Nephron (organoid): ENCODE measurements around the gene REXO1.

Experiments used
- H3K27ac Mint-ChIP-seq, 3 experiments: 2 replicates each; pipeline ENCODE4 v1.8.0; 2020; ENCODE audit warnings: mixed read lengths in 3 of 3, mild to moderate bottlenecking in 2 of 3, moderate library complexity in 1 of 3
- H3K27me3 Mint-ChIP-seq: 2 replicates; pipeline ENCODE4 v1.8.0; 2021; ENCODE audit warnings: low read depth, mild to moderate bottlenecking, moderate library complexity, mixed read lengths
- H3K36me3 Mint-ChIP-seq: 2 replicates; pipeline ENCODE4 v1.8.0; 2020; ENCODE audit warnings: low read depth, mixed read lengths
- H3K4me1 Mint-ChIP-seq: 2 replicates; pipeline ENCODE4 v1.8.0; 2020; ENCODE audit warnings: mixed read lengths
- H3K4me3 Mint-ChIP-seq, 3 experiments: 2 replicates each; pipeline ENCODE4 v1.8.0; 2020; ENCODE audit warnings: mild to moderate bottlenecking in 3 of 3, mixed read lengths in 3 of 3, moderate library complexity in 2 of 3
- H3K9me3 Mint-ChIP-seq: 2 replicates; pipeline ENCODE4 v1.8.0; 2020; ENCODE audit warnings: mixed read lengths
- TF ChIP-seq, protein P1 (sequence below), 3 experiments: fragments of 200-600 bp; sonication (generic); IDR thresholded peaks; one replicate each; pipeline ENCODE4 v1.5.0; 2021; ENCODE audit warnings: antibody characterized with exemption in 3 of 3; ENCODE audit not compliant: unreplicated experiment in 3 of 3

The REXO1 gene

GRCh38 chr19:1833540-1833939, 14.7 kb downstream of the REXO1 start:
- Mint-ChIP-seq H3K27me3 (no peaks in the 10 kb centered on the region), H3K9me3 (no peaks in the 10 kb centered on the region), H3K4me1 (peaks cover 4% of the 10 kb centered on the region), H3K27ac (peak overlapping the region; percentile 50 to 94 (median 93)), H3K36me3 (no peaks in the 10 kb centered on the region), H3K4me3 (peak overlapping the region in 2 of 3 experiments; percentile 60 to 62)
- TF ChIP-seq, protein P1, sequence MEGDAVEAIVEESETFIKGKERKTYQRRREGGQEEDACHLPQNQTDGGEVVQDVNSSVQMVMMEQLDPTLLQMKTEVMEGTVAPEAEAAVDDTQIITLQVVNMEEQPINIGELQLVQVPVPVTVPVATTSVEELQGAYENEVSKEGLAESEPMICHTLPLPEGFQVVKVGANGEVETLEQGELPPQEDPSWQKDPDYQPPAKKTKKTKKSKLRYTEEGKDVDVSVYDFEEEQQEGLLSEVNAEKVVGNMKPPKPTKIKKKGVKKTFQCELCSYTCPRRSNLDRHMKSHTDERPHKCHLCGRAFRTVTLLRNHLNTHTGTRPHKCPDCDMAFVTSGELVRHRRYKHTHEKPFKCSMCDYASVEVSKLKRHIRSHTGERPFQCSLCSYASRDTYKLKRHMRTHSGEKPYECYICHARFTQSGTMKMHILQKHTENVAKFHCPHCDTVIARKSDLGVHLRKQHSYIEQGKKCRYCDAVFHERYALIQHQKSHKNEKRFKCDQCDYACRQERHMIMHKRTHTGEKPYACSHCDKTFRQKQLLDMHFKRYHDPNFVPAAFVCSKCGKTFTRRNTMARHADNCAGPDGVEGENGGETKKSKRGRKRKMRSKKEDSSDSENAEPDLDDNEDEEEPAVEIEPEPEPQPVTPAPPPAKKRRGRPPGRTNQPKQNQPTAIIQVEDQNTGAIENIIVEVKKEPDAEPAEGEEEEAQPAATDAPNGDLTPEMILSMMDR (IDR thresholded peaks at IDR 0.05; ENCODE audit: unreplicated experiment in 3 of 3), result no peak

DNA sequence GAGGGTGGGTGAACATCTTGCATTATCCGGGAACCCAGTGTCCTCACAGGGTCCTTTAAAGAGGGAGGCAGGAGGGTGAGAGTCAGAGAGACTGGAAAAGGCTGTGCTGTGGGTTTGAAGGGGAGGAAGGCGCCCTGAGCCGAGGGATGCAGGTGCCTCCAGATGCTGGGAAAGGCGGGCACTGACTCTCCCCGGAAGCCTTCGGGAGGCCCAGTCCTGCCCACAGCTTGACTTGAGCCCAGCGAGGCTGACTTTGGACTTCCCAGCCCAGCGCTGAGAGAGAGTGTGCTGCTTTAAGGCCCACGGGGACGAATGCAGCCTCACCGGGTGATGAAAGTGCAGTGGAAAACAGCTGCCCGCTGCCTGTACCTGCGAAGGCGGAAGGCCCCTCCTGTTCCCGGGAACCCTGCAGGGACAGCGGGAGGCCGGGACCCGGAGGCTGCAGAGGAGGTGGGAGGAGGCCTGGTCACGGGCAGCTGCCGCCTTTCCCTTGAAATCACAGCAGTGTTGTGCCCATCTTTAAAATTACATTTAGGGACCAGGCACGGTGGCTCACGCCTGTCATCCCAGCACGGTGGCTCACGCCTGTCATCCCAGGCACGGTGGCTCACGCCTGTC, 16.1 kb downstream of the REXO1 start:
- TF ChIP-seq, protein P1 (IDR thresholded peaks at IDR 0.05; ENCODE audit: unreplicated experiment in 3 of 3), result no peak
- no peaks in the 10 kb centered on the region for H3K36me3 Mint-ChIP-seq
- H3K27ac Mint-ChIP-seq, result no peak overlapping the region
- H3K27me3 Mint-ChIP-seq, result no peaks in the 10 kb centered on the region
- H3K4me3 Mint-ChIP-seq, result no peak overlapping the region
- peaks cover 4% of the 10 kb centered on the region for H3K4me1 Mint-ChIP-seq
- H3K9me3 Mint-ChIP-seq, result no peaks in the 10 kb centered on the region

- Mint-ChIP-seq H3K4me3 (no peak overlapping the region), H3K27ac (peak overlapping the region in 1 of 3 experiments; percentile 48), H3K4me1 (peaks cover 2% of the 10 kb centered on the region), H3K36me3 (peaks cover under 1% of the 10 kb centered on the region), H3K9me3 (no peaks in the 10 kb centered on the region), H3K27me3 (no peaks in the 10 kb centered on the region)
- TF ChIP-seq, protein P1 (IDR thresholded peaks at IDR 0.05; ENCODE audit: unreplicated experiment in 3 of 3), result no peak
Measured at GRCh38 chr19:1830978-1831377, 17.3 kb downstream of the REXO1 start.

GRCh38 chr19:1830568-1830967, 17.7 kb downstream of the REXO1 start:
- peak overlapping the region in 1 of 3 experiments; percentile 48 for H3K27ac Mint-ChIP-seq
- H3K4me3 Mint-ChIP-seq, result no peak overlapping the region
- TF ChIP-seq, protein P1 (IDR thresholded peaks at IDR 0.05; ENCODE audit: unreplicated experiment in 3 of 3), result no peak
- no peaks in the 10 kb centered on the region for H3K27me3 Mint-ChIP-seq
- peaks cover 4% of the 10 kb centered on the region for H3K4me1 Mint-ChIP-seq
- H3K9me3 Mint-ChIP-seq, result no peaks in the 10 kb centered on the region
- H3K36me3 Mint-ChIP-seq, result peaks cover 4% of the 10 kb centered on the region

DNA sequence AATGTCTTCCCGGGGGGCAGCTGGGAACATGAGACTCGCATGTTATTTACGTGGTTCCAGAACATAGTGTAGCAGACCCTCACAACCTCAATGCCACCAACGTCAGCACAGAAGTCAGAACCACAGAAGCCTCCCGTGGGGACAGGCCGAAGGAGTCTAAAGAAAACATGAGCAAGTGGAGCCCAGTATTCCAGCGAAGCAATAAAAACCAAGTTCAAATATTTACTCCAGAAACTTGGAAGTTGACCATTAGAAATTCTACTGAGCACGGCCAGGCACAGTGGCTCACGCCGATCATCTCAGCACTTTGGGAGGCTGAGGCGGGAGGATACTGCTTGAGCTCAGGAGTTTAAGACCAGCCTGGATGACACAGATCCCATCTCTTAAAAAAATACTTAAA, 18.3 kb downstream of the REXO1 start:
- H3K4me1 Mint-ChIP-seq, result peaks cover 4% of the 10 kb centered on the region
- TF ChIP-seq, protein P1 (IDR thresholded peaks at IDR 0.05; ENCODE audit: unreplicated experiment in 3 of 3), result no peak
- peak overlapping the region in 2 of 3 experiments; percentile 23 to 67 for H3K27ac Mint-ChIP-seq

More for the DNA sequence above, 18.3 kb downstream of the REXO1 start:
- H3K9me3 Mint-ChIP-seq, result no peaks in the 10 kb centered on the region
- H3K36me3 Mint-ChIP-seq, result peaks cover 4% of the 10 kb centered on the region
- no peak overlapping the region for H3K4me3 Mint-ChIP-seq
- no peaks in the 10 kb centered on the region for H3K27me3 Mint-ChIP-seq
